HepG2 (cell line): ENCODE measurements around the gene ATG2B. TPM values are rescaled to one million over a fixed set of nuclear protein-coding genes. Genes with fewer than 3 reads are reported as not detected.

Source experiments
- ATAC-seq: fragments of 200-7000 bp; cut with Tn5 transposase; 3 replicates; pipeline ENCODE4 v1.9.1; 2020; ENCODE audit warnings: mild to moderate bottlenecking, moderate library complexity
- BruUV-seq: library from RNA; stranded (reverse); fragments of 400-500 nt; replicated peaks from 2 replicates; lab custom pipeline; 2021; lab: Mats Ljungman, UMichigan
- CTCF ChIA-PET: fragments of 300-600 bp; formaldehyde crosslinking; extraction: SDS; loops from one replicate; lab custom pipeline; 2021; ENCODE audit warnings: low total read pairs, inconsistent platforms, low intra/inter-chr PET ratio; lab: Yijun Ruan, JAX
- POLR2A ChIA-PET: fragments of 350-600 bp; sonication (Branson Sonifier 250); formaldehyde crosslinking; loops from one replicate; lab custom pipeline; 2020; ENCODE audit warnings: antibody characterized with exemption, inconsistent platforms; lab: Yijun Ruan, JAX
- DNase-seq: peaks from one replicate; pipeline ENCODE4 v3.0.0-alpha.2; 2015; ENCODE audit warnings: low spot score
- FAIRE-seq: peaks from 3 replicates; lab custom pipeline; 2011; peaks lifted over from hg19 to GRCh38; lab: Jason Lieb, UNC
- H2AFZ ChIP-seq: one replicate; pipeline ENCODE4 v1.6.1; 2011; ENCODE audit warnings: low read length, inconsistent platforms
- H3K27ac ChIP-seq: fragments of 300-600 bp; 3 replicates; pipeline ENCODE4 v1.8.0; 2011; ENCODE audit warnings: mixed run types, mild to moderate bottlenecking, mixed read lengths, low read length, inconsistent platforms; ENCODE audit not compliant: insufficient read depth; ENCODE audit errors: extremely low read length
- H3K27me3 ChIP-seq, 2 experiments: fragments of 200-600 bp in 1 of 2; 2 replicates in 1 of 2; 3 replicates in 1 of 2; pipeline versions ENCODE4 v1.6.0 to v1.8.0; 2011; ENCODE audit warnings: low read length in 2 of 2, mild to moderate bottlenecking in 2 of 2, moderate library complexity in 2 of 2, inconsistent platforms in 1 of 2; ENCODE audit not compliant: insufficient read depth in 2 of 2, control insufficient read depth in 1 of 2
- H3K36me3 ChIP-seq, 2 experiments: fragments of 200-600 bp in 1 of 2; replicated peaks in 1 of 2; 2 replicates in 1 of 2; 3 replicates in 1 of 2; pipeline versions ENCODE4 v1.5.1 to v1.8.0; 2011; ENCODE audit warnings: low read length in 2 of 2, inconsistent platforms in 1 of 2; ENCODE audit not compliant: insufficient read depth in 2 of 2, control insufficient read depth in 1 of 2
- H3K4me1 ChIP-seq: 2 replicates; pipeline ENCODE4 v1.5.1; 2012; ENCODE audit warnings: low read length, inconsistent platforms; ENCODE audit not compliant: insufficient read depth
- H3K4me2 ChIP-seq: 2 replicates; pipeline ENCODE4 v1.6.0; 2011; ENCODE audit warnings: low read depth, low read length, inconsistent platforms
- H3K4me3 ChIP-seq, 3 experiments: fragments of 200-600 bp in 1 of 3; sonication (generic), shearing (Covaris generic) in 1 of 3; replicated peaks in 1 of 3; 2 replicates each; pipeline ENCODE4 v1.5.1; 2011 to 2016; ENCODE audit warnings: low read length in 3 of 3, inconsistent platforms in 2 of 3, low read depth in 2 of 3, mild to moderate bottlenecking in 2 of 3, control low read depth in 1 of 3, mixed read lengths in 1 of 3; ENCODE audit not compliant: insufficient read depth in 1 of 3
- H3K79me2 ChIP-seq: one replicate; pipeline ENCODE4 v1.6.1; 2011; ENCODE audit warnings: low read length, inconsistent platforms; ENCODE audit not compliant: insufficient read depth
- H3K9ac ChIP-seq: 2 replicates; pipeline ENCODE4 v1.6.0; 2011; ENCODE audit warnings: mild to moderate bottlenecking, low read depth, low read length, inconsistent platforms; ENCODE audit not compliant: insufficient read depth
- H3K9me3 ChIP-seq: 2 replicates; pipeline ENCODE4 v1.5.1; 2012; ENCODE audit warnings: mild to moderate bottlenecking, low read length
- H4K20me1 ChIP-seq: 2 replicates; pipeline ENCODE4 v1.6.0; 2011; ENCODE audit warnings: inconsistent platforms, mild to moderate bottlenecking, low read length, moderate library complexity; ENCODE audit not compliant: insufficient read depth
- MEIS1 ChIP-seq: sonication (generic); formaldehyde crosslinking; IDR thresholded peaks from 2 replicates; pipeline ENCODE4 v1.9.0; 2021; ENCODE audit warnings: mild to moderate bottlenecking, missing genetic modification reagents, moderate library complexity, borderline replicate concordance
- MIER2 ChIP-seq: IDR thresholded peaks from 2 replicates; pipeline ENCODE4 v1.6.1; 2016; ENCODE audit warnings: missing biosample characterization, missing genetic modification reagents
- THRA ChIP-seq: sonication (generic); formaldehyde crosslinking; IDR thresholded peaks from 2 replicates; pipeline ENCODE4 v1.4.0; 2020; ENCODE audit warnings: missing genetic modification reagents, borderline replicate concordance
- WGBS: methylation state at CpG from one replicate; pipeline ENCODE4 v1.1.6; 2017; ENCODE audit warnings: low lambda C conversion rate; 5-methylcytosine and 5-hydroxymethylcytosine counted together
- in situ Hi-C: cut with HindIII; loops from 2 replicates; pipeline ENCODE4 v1.10.0; 2017; ENCODE audit warnings: low pct_unique_long_range_greater_than_20kb; ENCODE audit not compliant: extremely low pct_ligation_motif_present
- intact Hi-C: fragments of 100-400 bp; cut with micrococcal nuclease; formaldehyde crosslinking; loops from one replicate; pipeline ENCODE4 v1.10.0; 2022; ENCODE audit not compliant: unreplicated experiment
- polyA plus RNA-seq, 8 experiments: library from polyadenylated mRNA; depleted of rRNA in 3 of 8; stranded (reverse) in 7 of 8; unstranded in 1 of 8; fragments of >200 nt; fragmentation: Illumina TruSeq in 4 of 8; extraction: Trizol in 4 of 8; gene quantifications; 2 replicates each; pipeline versions ENCODE4 v1.2.1 to v1.2.3, GENCODE V29; 2011 to 2016; ENCODE audit warnings: low read depth in 4 of 8, missing spikeins in 1 of 8, mixed read lengths in 1 of 8; ENCODE audit not compliant: insufficient read depth in 1 of 8
- total RNA-seq, 5 experiments: library from RNA; depleted of rRNA; stranded (reverse); fragments of >200 nt; fragmentation: Illumina TruSeq; extraction: Trizol; gene quantifications; 2 replicates each; pipeline ENCODE4 v1.2.3, GENCODE V29; 2016; ENCODE audit warnings: low read depth in 1 of 5
- TF ChIP-seq, protein P1 (sequence below): sonication (generic); formaldehyde crosslinking; IDR thresholded peaks from 2 replicates; pipeline ENCODE4 v1.5.0; 2020; ENCODE audit warnings: mild to moderate bottlenecking, missing genetic modification reagents, borderline replicate concordance
- TF ChIP-seq, protein P2 (sequence below): sonication (generic); formaldehyde crosslinking; IDR thresholded peaks from 2 replicates; pipeline ENCODE4 v1.4.0; 2020; ENCODE audit warnings: low read depth, mild to moderate bottlenecking, missing genetic modification reagents

Gene ATG2B
- total and polyA plus RNA-seq, 2 of the 13 experiments (the other 11 are each of a cell fraction or from before 2014, with no cell fraction given) = 7.4 to 7.5 TPM

GRCh38 chr14:96363751-96364336 lies 703 bp upstream of the ATG2B start:
- POLR2A ChIA-PET = no interaction called here
- H3K27me3 ChIP-seq = no peaks in the 10 kb centered on the region; a peak in 1 of 5 replicates
- peak; percentile 61 for FAIRE-seq
- intact Hi-C loops = loop anchor here (2.0 to 5.0 kb wide), 2 partner anchors 27 to 138 kb away; partner anchors contain the start of gene PAPOLA
- peak overlapping the region; percentile 87 for H3K4me2 ChIP-seq
- H3K9me3 ChIP-seq = no peaks in the 10 kb centered on the region
- H3K4me3 ChIP-seq = peak overlapping the region; percentile 91 to 98 (median 92)
- peaks cover 60% of the 10 kb centered on the region for H3K79me2 ChIP-seq
- BruUV-seq = no TSS peak
- H3K36me3 ChIP-seq = no peaks in the 10 kb centered on the region
- no peak overlapping the region for H2AFZ ChIP-seq
- no peaks in the 10 kb centered on the region for H4K20me1 ChIP-seq
- H3K4me1 ChIP-seq = peaks cover 47% of the 10 kb centered on the region
- in situ Hi-C loops = no loop called here
- peak overlapping the region; percentile 65 for H3K27ac ChIP-seq
- peak; percentile 48 for DNase-seq
- 2% methylated on average over 19 of the region's 38 CpGs for WGBS
- CTCF ChIA-PET = no interaction called here
- H3K9ac ChIP-seq = peak overlapping the region; percentile 71
- peak; percentile 72 for ATAC-seq
- TF ChIP-seq, protein P1, sequence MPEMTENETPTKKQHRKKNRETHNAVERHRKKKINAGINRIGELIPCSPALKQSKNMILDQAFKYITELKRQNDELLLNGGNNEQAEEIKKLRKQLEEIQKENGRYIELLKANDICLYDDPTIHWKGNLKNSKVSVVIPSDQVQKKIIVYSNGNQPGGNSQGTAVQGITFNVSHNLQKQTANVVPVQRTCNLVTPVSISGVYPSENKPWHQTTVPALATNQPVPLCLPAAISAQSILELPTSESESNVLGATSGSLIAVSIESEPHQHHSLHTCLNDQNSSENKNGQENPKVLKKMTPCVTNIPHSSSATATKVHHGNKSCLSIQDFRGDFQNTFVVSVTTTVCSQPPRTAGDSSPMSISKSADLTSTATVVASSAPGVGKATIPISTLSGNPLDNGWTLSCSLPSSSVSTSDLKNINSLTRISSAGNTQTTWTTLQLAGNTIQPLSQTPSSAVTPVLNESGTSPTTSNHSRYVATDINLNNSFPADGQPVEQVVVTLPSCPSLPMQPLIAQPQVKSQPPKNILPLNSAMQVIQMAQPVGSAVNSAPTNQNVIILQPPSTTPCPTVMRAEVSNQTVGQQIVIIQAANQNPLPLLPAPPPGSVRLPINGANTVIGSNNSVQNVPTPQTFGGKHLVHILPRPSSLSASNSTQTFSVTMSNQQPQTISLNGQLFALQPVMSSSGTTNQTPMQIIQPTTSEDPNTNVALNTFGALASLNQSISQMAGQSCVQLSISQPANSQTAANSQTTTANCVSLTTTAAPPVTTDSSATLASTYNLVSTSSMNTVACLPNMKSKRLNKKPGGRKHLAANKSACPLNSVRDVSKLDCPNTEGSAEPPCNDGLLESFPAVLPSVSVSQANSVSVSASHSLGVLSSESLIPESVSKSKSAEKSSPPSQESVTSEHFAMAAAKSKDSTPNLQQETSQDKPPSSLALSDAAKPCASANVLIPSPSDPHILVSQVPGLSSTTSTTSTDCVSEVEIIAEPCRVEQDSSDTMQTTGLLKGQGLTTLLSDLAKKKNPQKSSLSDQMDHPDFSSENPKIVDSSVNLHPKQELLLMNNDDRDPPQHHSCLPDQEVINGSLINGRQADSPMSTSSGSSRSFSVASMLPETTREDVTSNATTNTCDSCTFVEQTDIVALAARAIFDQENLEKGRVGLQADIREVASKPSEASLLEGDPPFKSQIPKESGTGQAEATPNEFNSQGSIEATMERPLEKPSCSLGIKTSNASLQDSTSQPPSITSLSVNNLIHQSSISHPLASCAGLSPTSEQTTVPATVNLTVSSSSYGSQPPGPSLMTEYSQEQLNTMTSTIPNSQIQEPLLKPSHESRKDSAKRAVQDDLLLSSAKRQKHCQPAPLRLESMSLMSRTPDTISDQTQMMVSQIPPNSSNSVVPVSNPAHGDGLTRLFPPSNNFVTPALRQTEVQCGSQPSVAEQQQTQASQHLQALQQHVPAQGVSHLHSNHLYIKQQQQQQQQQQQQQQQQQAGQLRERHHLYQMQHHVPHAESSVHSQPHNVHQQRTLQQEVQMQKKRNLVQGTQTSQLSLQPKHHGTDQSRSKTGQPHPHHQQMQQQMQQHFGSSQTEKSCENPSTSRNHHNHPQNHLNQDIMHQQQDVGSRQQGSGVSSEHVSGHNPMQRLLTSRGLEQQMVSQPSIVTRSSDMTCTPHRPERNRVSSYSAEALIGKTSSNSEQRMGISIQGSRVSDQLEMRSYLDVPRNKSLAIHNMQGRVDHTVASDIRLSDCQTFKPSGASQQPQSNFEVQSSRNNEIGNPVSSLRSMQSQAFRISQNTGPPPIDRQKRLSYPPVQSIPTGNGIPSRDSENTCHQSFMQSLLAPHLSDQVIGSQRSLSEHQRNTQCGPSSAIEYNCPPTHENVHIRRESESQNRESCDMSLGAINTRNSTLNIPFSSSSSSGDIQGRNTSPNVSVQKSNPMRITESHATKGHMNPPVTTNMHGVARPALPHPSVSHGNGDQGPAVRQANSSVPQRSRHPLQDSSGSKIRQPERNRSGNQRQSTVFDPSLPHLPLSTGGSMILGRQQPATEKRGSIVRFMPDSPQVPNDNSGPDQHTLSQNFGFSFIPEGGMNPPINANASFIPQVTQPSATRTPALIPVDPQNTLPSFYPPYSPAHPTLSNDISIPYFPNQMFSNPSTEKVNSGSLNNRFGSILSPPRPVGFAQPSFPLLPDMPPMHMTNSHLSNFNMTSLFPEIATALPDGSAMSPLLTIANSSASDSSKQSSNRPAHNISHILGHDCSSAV = no peak
- TF ChIP-seq MEIS1 (CRISPR knock-in tag) (no peak), THRA (CRISPR knock-in tag) (0 out of 2 replicates have a peak, but pooled peaks have one; percentile 2), MIER2 (CRISPR knock-in tag) (no peak)
- TF ChIP-seq, protein P2, sequence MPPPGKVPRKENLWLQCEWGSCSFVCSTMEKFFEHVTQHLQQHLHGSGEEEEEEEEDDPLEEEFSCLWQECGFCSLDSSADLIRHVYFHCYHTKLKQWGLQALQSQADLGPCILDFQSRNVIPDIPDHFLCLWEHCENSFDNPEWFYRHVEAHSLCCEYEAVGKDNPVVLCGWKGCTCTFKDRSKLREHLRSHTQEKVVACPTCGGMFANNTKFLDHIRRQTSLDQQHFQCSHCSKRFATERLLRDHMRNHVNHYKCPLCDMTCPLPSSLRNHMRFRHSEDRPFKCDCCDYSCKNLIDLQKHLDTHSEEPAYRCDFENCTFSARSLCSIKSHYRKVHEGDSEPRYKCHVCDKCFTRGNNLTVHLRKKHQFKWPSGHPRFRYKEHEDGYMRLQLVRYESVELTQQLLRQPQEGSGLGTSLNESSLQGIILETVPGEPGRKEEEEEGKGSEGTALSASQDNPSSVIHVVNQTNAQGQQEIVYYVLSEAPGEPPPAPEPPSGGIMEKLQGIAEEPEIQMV = no peak
